NT2/D1 (cell line): Measurements from ENCODE around the gene SUPT5H.
A peak's percentile ranks its signal among the peaks of the same experiment; 100 is the strongest.

Experiments used
- DNase-seq: peaks from one replicate; pipeline ENCODE4 v3.0.0-alpha.2; 2011; ENCODE audit warnings: low read depth, low spot score
- H3K27me3 ChIP-seq: 2 replicates; pipeline ENCODE4 v1.6.0; 2011; ENCODE audit warnings: mild to moderate bottlenecking; ENCODE audit not compliant: insufficient read length, insufficient read depth
- H3K36me3 ChIP-seq: 2 replicates; pipeline ENCODE4 v1.6.1; 2011; ENCODE audit warnings: mild to moderate bottlenecking, low read length, mixed read lengths; ENCODE audit not compliant: insufficient read depth, insufficient read length
- H3K4me1 ChIP-seq: 2 replicates; pipeline ENCODE4 v1.5.1; 2011; ENCODE audit not compliant: insufficient read depth, insufficient read length
- H3K4me3 ChIP-seq: 2 replicates; pipeline ENCODE4 v1.5.1; 2011; ENCODE audit warnings: low read depth; ENCODE audit not compliant: insufficient read length
- H3K9ac ChIP-seq: 2 replicates; pipeline ENCODE4 v1.6.0; 2011; ENCODE audit warnings: low read depth; ENCODE audit not compliant: insufficient read length
- H3K9me3 ChIP-seq: 2 replicates; pipeline ENCODE4 v1.5.1; 2011; ENCODE audit warnings: mild to moderate bottlenecking, low read length; ENCODE audit not compliant: insufficient read depth
- SUZ12 ChIP-seq: IDR thresholded peaks from 2 replicates; pipeline ENCODE4 v1.6.1; 2011; ENCODE audit not compliant: insufficient read length, insufficient read depth; ENCODE audit errors: extremely low read depth
- YY1 ChIP-seq: IDR thresholded peaks from 2 replicates; pipeline ENCODE4 v1.6.1; 2011; ENCODE audit not compliant: insufficient read length, insufficient read depth
- ZNF274 ChIP-seq: IDR thresholded peaks from 2 replicates; pipeline ENCODE4 v1.6.1; 2011; ENCODE audit warnings: mild to moderate bottlenecking, low read depth, low read length

Gene SUPT5H

GRCh38 chr19:39406656-39407409 lies 38.5 kb upstream of the SUPT5H start, which contains the start of gene ZFP36:
Gene ZFP36 (plus strand): TSS chr19:39406847. CDS start chr19:39406905, 58 bp downstream.
- Histone ChIP-seq H3K27me3 (no peaks in the 10 kb centered on the region), H3K4me1 (peaks cover 16% of the 10 kb centered on the region), H3K9ac (peak within 1 kb of the TSS; percentile 87), H3K9me3 (no peaks in the 10 kb centered on the region), H3K36me3 (peaks cover 10% of the 10 kb centered on the region), H3K4me3 (peak within 1 kb of the TSS; percentile 82)
- TF ChIP-seq YY1 = no peak
- TF ChIP-seq SUZ12 = no peak
- TF ChIP-seq ZNF274 = no peak
- DNase-seq = no peak

GRCh38 chr19:39407410-39407659 lies 38.0 kb upstream of the SUPT5H start:
- Histone ChIP-seq H3K4me1 (peaks cover 13% of the 10 kb centered on the region), H3K9ac (peak overlapping the region; percentile 87), H3K27me3 (no peaks in the 10 kb centered on the region), H3K9me3 (no peaks in the 10 kb centered on the region), H3K4me3 (peak overlapping the region; percentile 82), H3K36me3 (peaks cover 10% of the 10 kb centered on the region)
- no peak for DNase-seq
- TF ChIP-seq ZNF274 (no peak), SUZ12 (no peak), YY1 (no peak)

GRCh38 chr19:39407660-39408391 lies 37.6 kb upstream of the SUPT5H start:
- Histone ChIP-seq H3K4me3 (peak overlapping the region; percentile 82), H3K4me1 (peaks cover 11% of the 10 kb centered on the region), H3K9ac (no peak overlapping the region), H3K9me3 (no peaks in the 10 kb centered on the region), H3K36me3 (peaks cover 10% of the 10 kb centered on the region), H3K27me3 (no peaks in the 10 kb centered on the region)
- no peak for DNase-seq
- TF ChIP-seq SUZ12 = no peak
- no peak for TF ChIP-seq ZNF274
- no peak for TF ChIP-seq YY1

- Histone ChIP-seq H3K4me3 (no peak overlapping the region), H3K9ac (peak overlapping the region; percentile 10), H3K36me3 (peaks cover 10% of the 10 kb centered on the region), H3K9me3 (no peaks in the 10 kb centered on the region), H3K27me3 (no peaks in the 10 kb centered on the region), H3K4me1 (peaks cover 11% of the 10 kb centered on the region)
- DNase-seq = no peak
- TF ChIP-seq YY1 (no peak), ZNF274 (no peak), SUZ12 (no peak)
Observed at GRCh38 chr19:39408392-39409207, 36.8 kb upstream of the SUPT5H start.

GRCh38 chr19:39409208-39410016 lies 36.0 kb upstream of the SUPT5H start:
- no peak for DNase-seq
- Histone ChIP-seq H3K36me3 (peaks cover 10% of the 10 kb centered on the region), H3K4me3 (peak overlapping the region; percentile 56), H3K27me3 (no peaks in the 10 kb centered on the region), H3K4me1 (peaks cover 12% of the 10 kb centered on the region), H3K9ac (peak overlapping the region; percentile 85), H3K9me3 (no peaks in the 10 kb centered on the region)
- TF ChIP-seq YY1 (no peak), SUZ12 (no peak), ZNF274 (no peak)

GRCh38 chr19:39410017-39410830 lies 35.2 kb upstream of the SUPT5H start:
- Histone ChIP-seq H3K27me3 (no peaks in the 10 kb centered on the region), H3K36me3 (peaks cover 17% of the 10 kb centered on the region), H3K9me3 (no peaks in the 10 kb centered on the region), H3K9ac (peak overlapping the region; percentile 85), H3K4me1 (peaks cover 18% of the 10 kb centered on the region), H3K4me3 (peak overlapping the region; percentile 56)
- TF ChIP-seq SUZ12 = no peak
- no peak for TF ChIP-seq ZNF274
- no peak for TF ChIP-seq YY1
- DNase-seq = no peak
